Cardiac muscle cell (in vitro differentiated cells and primary cell): ENCODE measurements around the gene DCUN1D2. TPM values are rescaled to one million over a fixed set of nuclear protein-coding genes. Genes with fewer than 3 reads are reported as not detected.
"Not testable (repeated sequence)": the region's sequence is repeated elsewhere in the genome, so short reads cannot be mapped to it uniquely, and the experiment has no call there.

Source experiments
- DNase-seq, 2 donors: peaks; one replicate each; pipeline versions ENCODE4 v3.0.0 to v3.0.0-alpha.2; 2010 to 2017; ENCODE audit warnings: low read depth in 1 of 2, low spot score in 1 of 2
- H3K27ac ChIP-seq: fragments of 200-600 bp; sonication (generic); 2 replicates; pipeline ENCODE4 v1.5.1; 2016
- H3K27me3 ChIP-seq: fragments of 200-600 bp; sonication (generic); 2 replicates; pipeline ENCODE4 v1.6.0; 2016; ENCODE audit warnings: control low read depth
- H3K36me3 ChIP-seq: fragments of 200-600 bp; sonication (generic); 2 replicates; pipeline ENCODE4 v1.5.1; 2016; ENCODE audit warnings: control low read depth
- H3K4me1 ChIP-seq: fragments of 200-600 bp; sonication (generic); 2 replicates; pipeline ENCODE4 v1.8.1; 2017; ENCODE audit warnings: low read depth, mild to moderate bottlenecking, mixed run types
- H3K4me3 ChIP-seq: fragments of 200-600 bp; sonication (generic); 2 replicates; pipeline ENCODE4 v1.5.1; 2016; ENCODE audit warnings: mild to moderate bottlenecking
- H3K9me3 ChIP-seq: fragments of 200-600 bp; sonication (generic); 2 replicates; pipeline ENCODE4 v1.5.1; 2017; ENCODE audit warnings: low read depth, mild to moderate bottlenecking, control low read depth
- polyA plus RNA-seq: library from polyadenylated mRNA; unstranded; fragments of >200 nt; fragmentation: Nextera tagmentation; extraction: Ambion mirVana; gene quantifications from 2 replicates; pipeline ENCODE4 v1.2.1, GENCODE V29; 2016
- total RNA-seq: library from RNA; depleted of rRNA; stranded (reverse); fragments of >200 nt; gene quantifications from 2 replicates; pipeline ENCODE4 v1.2.3, GENCODE V29; 2016
- TF ChIP-seq, protein P1 (sequence below): IDR thresholded peaks from 2 replicates; pipeline ENCODE4 v1.5.1; 2012; ENCODE audit warnings: low read depth, mild to moderate bottlenecking, low read length

Gene DCUN1D2
- total and polyA plus RNA-seq, 2 experiments from 2014 or later, result 23.7 to 32.4 TPM

DNA sequence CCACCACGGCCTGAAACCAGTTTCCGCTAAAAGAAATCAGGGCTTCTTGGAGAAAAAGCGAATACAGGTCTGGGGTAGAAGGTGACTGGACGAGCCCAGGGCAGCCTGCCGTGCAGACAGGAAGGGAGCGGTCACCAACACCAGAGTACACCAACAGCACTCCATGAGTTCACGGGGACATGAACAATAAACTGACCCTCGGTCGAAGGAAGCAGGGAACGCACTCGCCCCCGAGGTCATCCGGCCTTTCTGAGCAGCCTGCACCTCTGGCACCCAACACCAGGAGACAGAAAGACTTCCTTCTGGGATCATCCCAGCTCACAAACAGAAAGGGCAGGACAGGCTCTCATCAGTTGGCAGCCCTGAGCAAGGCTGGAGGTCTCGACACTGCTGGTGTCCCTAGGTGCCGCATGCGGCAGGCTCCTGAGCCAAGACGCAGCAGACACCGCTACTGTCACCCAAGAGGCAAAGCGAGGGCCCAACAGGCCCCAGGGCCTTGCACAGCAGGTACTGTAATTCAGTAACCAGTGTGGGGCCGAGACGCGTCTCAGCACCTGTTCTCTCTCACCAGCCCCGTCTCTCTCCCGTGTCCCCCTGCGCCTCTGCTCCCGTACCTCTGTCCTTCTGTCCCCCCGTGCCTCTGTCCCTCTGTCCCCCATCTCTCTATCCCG is 18.0 kb downstream of the DCUN1D2 start:
- no peak for DNase-seq
- H3K36me3 ChIP-seq, result peaks cover 22% of the 10 kb centered on the region
- no peak overlapping the region for H3K27ac ChIP-seq
- H3K9me3 ChIP-seq, result no peaks in the 10 kb centered on the region
- no peaks in the 10 kb centered on the region for H3K4me1 ChIP-seq
- TF ChIP-seq, protein P1, sequence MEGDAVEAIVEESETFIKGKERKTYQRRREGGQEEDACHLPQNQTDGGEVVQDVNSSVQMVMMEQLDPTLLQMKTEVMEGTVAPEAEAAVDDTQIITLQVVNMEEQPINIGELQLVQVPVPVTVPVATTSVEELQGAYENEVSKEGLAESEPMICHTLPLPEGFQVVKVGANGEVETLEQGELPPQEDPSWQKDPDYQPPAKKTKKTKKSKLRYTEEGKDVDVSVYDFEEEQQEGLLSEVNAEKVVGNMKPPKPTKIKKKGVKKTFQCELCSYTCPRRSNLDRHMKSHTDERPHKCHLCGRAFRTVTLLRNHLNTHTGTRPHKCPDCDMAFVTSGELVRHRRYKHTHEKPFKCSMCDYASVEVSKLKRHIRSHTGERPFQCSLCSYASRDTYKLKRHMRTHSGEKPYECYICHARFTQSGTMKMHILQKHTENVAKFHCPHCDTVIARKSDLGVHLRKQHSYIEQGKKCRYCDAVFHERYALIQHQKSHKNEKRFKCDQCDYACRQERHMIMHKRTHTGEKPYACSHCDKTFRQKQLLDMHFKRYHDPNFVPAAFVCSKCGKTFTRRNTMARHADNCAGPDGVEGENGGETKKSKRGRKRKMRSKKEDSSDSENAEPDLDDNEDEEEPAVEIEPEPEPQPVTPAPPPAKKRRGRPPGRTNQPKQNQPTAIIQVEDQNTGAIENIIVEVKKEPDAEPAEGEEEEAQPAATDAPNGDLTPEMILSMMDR, result no peak
- H3K4me3 ChIP-seq, result no peak overlapping the region
- H3K27me3 ChIP-seq, result no peaks in the 10 kb centered on the region

DNA sequence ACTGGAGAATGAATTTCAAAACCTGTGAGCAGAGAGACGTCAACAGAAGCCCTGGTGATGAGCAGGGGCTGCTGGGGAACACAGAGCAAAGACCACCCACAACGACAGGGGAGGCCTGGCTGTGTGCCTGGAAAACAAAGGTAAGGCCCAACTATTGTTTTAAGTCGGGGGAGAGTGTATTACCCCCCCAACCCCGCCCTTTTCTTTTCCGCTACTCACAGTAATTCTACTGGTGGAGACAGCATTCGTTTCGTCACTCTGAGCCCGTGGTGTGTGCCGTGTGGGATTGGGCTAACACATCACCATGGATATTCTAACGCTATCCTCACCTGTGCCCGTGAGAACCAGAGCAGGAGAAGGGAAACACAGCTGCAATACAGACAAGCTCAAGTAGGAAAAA is 18.7 kb downstream of the DCUN1D2 start:
- TF ChIP-seq, protein P1, result no peak
- no peak overlapping the region for H3K4me3 ChIP-seq
- no peaks in the 10 kb centered on the region for H3K9me3 ChIP-seq
- H3K27ac ChIP-seq, result no peak overlapping the region
- no peak for DNase-seq
- peaks cover 21% of the 10 kb centered on the region for H3K36me3 ChIP-seq
- no peaks in the 10 kb centered on the region for H3K27me3 ChIP-seq
- no peaks in the 10 kb centered on the region for H3K4me1 ChIP-seq

DNA sequence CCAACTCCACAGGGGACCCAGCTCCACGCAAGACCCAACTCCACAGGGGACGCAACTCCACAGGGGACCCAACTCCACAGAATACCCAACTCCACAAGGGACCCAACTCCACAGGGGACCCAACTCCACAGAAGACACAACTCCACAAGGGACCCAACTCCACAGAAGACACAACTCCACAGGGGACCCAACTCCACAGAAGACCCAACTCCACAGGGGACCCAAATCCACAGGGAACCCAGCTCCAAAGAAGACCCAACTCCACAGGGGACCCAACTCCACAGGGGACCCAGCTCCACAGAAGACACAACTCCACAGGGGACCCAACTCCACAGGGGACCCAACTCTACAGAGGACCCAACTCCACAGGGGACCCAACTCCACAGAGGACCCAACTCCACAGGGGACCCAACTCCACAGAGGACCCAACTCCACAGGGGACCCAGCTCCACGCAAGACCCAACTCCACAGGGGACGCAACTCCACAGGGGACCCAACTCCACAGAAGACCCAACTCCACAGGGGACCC is 19.8 kb downstream of the DCUN1D2 start:
- not testable (repeated sequence) for H3K4me1 ChIP-seq, H3K27me3 ChIP-seq, H3K27ac ChIP-seq, H3K9me3 ChIP-seq, H3K4me3 ChIP-seq, DNase-seq
- peaks cover 21% of the 10 kb centered on the region for H3K36me3 ChIP-seq

DNA sequence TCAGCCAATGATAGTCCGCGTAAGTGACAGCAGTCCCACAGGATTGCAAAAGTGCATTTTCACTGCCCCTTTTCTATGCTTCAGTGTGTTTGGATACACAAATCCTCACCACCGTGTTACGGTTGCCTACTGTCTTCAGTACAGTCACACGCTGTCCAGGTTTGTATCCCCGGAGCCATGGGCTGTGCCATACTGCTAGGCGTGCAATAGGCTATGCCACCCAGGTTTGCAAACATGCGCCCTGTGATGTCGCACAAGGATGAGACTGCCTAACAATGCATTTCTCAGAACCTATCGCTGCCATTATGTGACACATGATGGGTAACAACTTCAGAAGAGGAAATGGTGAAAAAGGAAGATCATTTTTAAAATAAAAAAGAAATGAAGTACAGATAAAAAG is 20.4 kb downstream of the DCUN1D2 start:
- Histone ChIP-seq H3K27me3 (no peaks in the 10 kb centered on the region), H3K4me1 (no peaks in the 10 kb centered on the region), H3K27ac (no peak overlapping the region), H3K4me3 (no peak overlapping the region), H3K36me3 (peaks cover 19% of the 10 kb centered on the region), H3K9me3 (no peaks in the 10 kb centered on the region)
- TF ChIP-seq, protein P1, result no peak
- DNase-seq, result no peak

DNA sequence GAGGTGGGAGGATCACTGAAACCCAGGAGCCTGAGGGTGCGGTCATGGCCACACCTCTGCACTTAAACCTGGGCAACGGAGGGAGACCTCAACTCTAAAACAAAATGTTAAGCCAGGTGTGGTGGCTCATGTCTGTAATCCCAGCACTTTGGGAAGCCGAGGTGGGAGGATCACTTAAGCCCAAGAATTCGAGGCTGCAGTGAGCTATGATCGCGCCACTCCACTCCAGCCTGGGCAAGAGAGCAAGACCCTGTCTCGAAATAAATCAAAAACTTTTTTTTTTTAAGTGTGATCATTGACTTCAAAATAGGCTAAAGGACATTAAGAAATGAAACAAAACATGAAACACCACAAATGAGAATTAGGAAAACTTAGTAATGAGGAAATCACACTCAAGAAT is 20.9 kb downstream of the DCUN1D2 start:
- no peak for DNase-seq
- Histone ChIP-seq H3K27ac (no peak overlapping the region), H3K4me1 (no peaks in the 10 kb centered on the region), H3K36me3 (peaks cover 15% of the 10 kb centered on the region), H3K27me3 (no peaks in the 10 kb centered on the region), H3K4me3 (no peak overlapping the region), H3K9me3 (no peaks in the 10 kb centered on the region)
- TF ChIP-seq, protein P1, result no peak

DNA sequence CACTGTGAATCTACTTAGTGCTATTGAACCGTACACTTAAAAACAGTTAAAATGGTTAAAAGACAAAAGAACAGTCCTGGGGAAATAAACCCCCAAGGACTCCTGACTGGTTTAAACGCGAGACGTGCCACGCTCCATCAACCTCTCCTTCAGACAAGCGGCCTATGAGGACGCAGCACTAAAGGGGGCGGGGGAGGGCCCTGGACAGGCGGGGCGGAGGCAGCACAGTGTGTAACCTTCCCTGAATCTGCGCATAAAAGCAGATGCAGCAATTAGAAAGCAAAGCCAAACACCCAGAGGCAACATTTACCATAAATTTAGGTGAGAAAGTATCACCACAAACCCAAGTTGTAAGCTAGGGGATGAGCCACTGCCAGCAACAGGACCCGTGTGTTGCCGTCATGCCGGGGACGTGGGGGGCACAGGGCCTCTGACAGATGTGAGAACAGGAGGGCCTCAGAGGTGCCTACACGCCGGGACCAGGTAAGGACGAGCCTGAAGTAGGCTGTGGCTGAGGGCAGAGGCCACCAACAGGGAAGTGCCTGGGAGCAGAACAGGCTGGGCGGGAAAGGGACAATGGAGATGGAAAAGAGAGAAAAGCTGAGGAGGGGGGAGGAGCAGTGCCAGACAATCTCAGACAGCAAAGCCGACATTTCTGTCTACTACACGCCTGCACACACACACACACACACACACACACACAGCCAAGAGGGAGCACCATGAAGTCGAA is 21.9 kb downstream of the DCUN1D2 start:
- Histone ChIP-seq H3K27me3 (no peaks in the 10 kb centered on the region), H3K36me3 (peaks cover 7% of the 10 kb centered on the region), H3K4me1 (no peaks in the 10 kb centered on the region), H3K4me3 (no peak overlapping the region), H3K27ac (no peak overlapping the region), H3K9me3 (no peaks in the 10 kb centered on the region)
- TF ChIP-seq, protein P1, result no peak
- DNase-seq, result no peak
